GM21423 (cell line): ENCODE results near the gene PLXNC1.
"Not testable (repeated sequence)": the region's sequence is repeated elsewhere in the genome, so short reads cannot be mapped to it uniquely, and the experiment has no call there.

Experiments
- ATAC-seq: cut with Tn5 transposase; IDR thresholded peaks from one replicate; pipeline ENCODE4 v1.9.1; 2021; ENCODE audit warnings: mild to moderate bottlenecking, moderate library complexity; ENCODE audit not compliant: unreplicated experiment

Gene PLXNC1

GRCh38 chr12:94284859-94285258, 136.5 kb downstream of the PLXNC1 start:
- ATAC-seq, result no peak

GRCh38 chr12:94285943-94286582, 137.7 kb downstream of the PLXNC1 start:
- ATAC-seq, result no peak

- no peak for ATAC-seq
Observed at GRCh38 chr12:94286583-94287244, 138.3 kb downstream of the PLXNC1 start.

GRCh38 chr12:94287245-94287628, 138.9 kb downstream of the PLXNC1 start:
- no peak for ATAC-seq

- no peak for ATAC-seq
Observed at GRCh38 chr12:94289461-94290312, 141.3 kb downstream of the PLXNC1 start.

- ATAC-seq, result no peak
Observed at GRCh38 chr12:94290353-94290752, 142.0 kb downstream of the PLXNC1 start.

- ATAC-seq, result no peak
Observed at GRCh38 chr12:94297096-94297699, 148.8 kb downstream of the PLXNC1 start.

- no peak for ATAC-seq
Observed at GRCh38 chr12:94297876-94298505, 149.6 kb downstream of the PLXNC1 start.

GRCh38 chr12:94299846-94300245, 151.5 kb downstream of the PLXNC1 start:
- no peak for ATAC-seq

- ATAC-seq, result no peak
Observed at GRCh38 chr12:94304012-94304411, 155.6 kb downstream of the PLXNC1 start.

- no peak for ATAC-seq
Observed at GRCh38 chr12:94304566-94305061, 156.2 kb downstream of the PLXNC1 start.

GRCh38 chr12:94305130-94305957, 157.0 kb downstream of the PLXNC1 start:
- no peak for ATAC-seq

- no peak for ATAC-seq
Observed at GRCh38 chr12:94308612-94309011, 160.2 kb downstream of the PLXNC1 start.

GRCh38 chr12:94309373-94309772, 161.0 kb downstream of the PLXNC1 start:
- peak; percentile 70 for ATAC-seq

- no peak for ATAC-seq
Observed at GRCh38 chr12:94312378-94312777, 164.0 kb downstream of the PLXNC1 start.

GRCh38 chr12:94316600-94316999, 168.2 kb downstream of the PLXNC1 start:
- not testable (repeated sequence) for ATAC-seq

GRCh38 chr12:94318181-94318580, 169.8 kb downstream of the PLXNC1 start:
- ATAC-seq, result peak; percentile 65

GRCh38 chr12:94320109-94320508, 171.7 kb downstream of the PLXNC1 start:
- ATAC-seq, result no peak

- ATAC-seq, result no peak
Observed at GRCh38 chr12:94322346-94322745, 174.0 kb downstream of the PLXNC1 start.

- ATAC-seq, result no peak
Observed at GRCh38 chr12:94326234-94326633, 177.9 kb downstream of the PLXNC1 start.
